Measurements from ENCODE around the gene BBS12.

Gene BBS12

GRCh38 chr4:122715221-122715620, 17.3 kb upstream of the BBS12 start:
- no peak for DNase-seq (ENCODE audit: low read depth, low spot score)

- DNase-seq (ENCODE audit: low read depth, low spot score): peak; percentile 49
Observed at GRCh38 chr4:122716825-122717448, 15.6 kb upstream of the BBS12 start.

- DNase-seq (ENCODE audit: low read depth, low spot score): no peak
Observed at GRCh38 chr4:122718281-122718680, 14.2 kb upstream of the BBS12 start.

- DNase-seq (ENCODE audit: low read depth, low spot score): no peak
Observed at GRCh38 chr4:122722256-122722655, 10.2 kb upstream of the BBS12 start.

- no peak for DNase-seq (ENCODE audit: low read depth, low spot score)
Observed at GRCh38 chr4:122728856-122729255, 3.6 kb upstream of the BBS12 start.

GRCh38 chr4:122731676-122732075, 828 bp upstream of the BBS12 start:
- no peak for DNase-seq (ENCODE audit: low read depth, low spot score)

- no peak for DNase-seq (ENCODE audit: low read depth, low spot score)
Observed at GRCh38 chr4:122733787-122734120, 1.2 kb downstream of the BBS12 start.

GRCh38 chr4:122739174-122739573, 6.7 kb downstream of the BBS12 start:
- no peak for DNase-seq (ENCODE audit: low read depth, low spot score)

- DNase-seq (ENCODE audit: low read depth, low spot score): no peak
Observed at GRCh38 chr4:122742933-122743829, 10.7 kb downstream of the BBS12 start.

GRCh38 chr4:122744229-122744628, 11.7 kb downstream of the BBS12 start:
- DNase-seq (ENCODE audit: low read depth, low spot score): no peak

- no peak for DNase-seq (ENCODE audit: low read depth, low spot score)
Observed at GRCh38 chr4:122746485-122746965, 14.0 kb downstream of the BBS12 start.

GRCh38 chr4:122747068-122747467, 14.6 kb downstream of the BBS12 start:
- DNase-seq (ENCODE audit: low read depth, low spot score): no peak

GRCh38 chr4:122747883-122748282, 15.4 kb downstream of the BBS12 start:
- no peak for DNase-seq (ENCODE audit: low read depth, low spot score)

GRCh38 chr4:122749704-122750454, 17.4 kb downstream of the BBS12 start:
- no peak for DNase-seq (ENCODE audit: low read depth, low spot score)

GRCh38 chr4:122755675-122756074, 23.2 kb downstream of the BBS12 start:
- DNase-seq (ENCODE audit: low read depth, low spot score): no peak

GRCh38 chr4:122758033-122758432, 25.5 kb downstream of the BBS12 start:
- DNase-seq (ENCODE audit: low read depth, low spot score): no peak

- no peak for DNase-seq (ENCODE audit: low read depth, low spot score)
Observed at GRCh38 chr4:122759639-122760310, 27.3 kb downstream of the BBS12 start.

GRCh38 chr4:122762520-122762919, 30.0 kb downstream of the BBS12 start:
- no peak for DNase-seq (ENCODE audit: low read depth, low spot score)

GRCh38 chr4:122762966-122763716, 30.6 kb downstream of the BBS12 start:
- DNase-seq (ENCODE audit: low read depth, low spot score): no peak

- no peak for DNase-seq (ENCODE audit: low read depth, low spot score)
Observed at GRCh38 chr4:122764071-122764820, 31.7 kb downstream of the BBS12 start.
